Body of pancreas (tissue), 4 donors: Measurements from ENCODE around the gene RGS16.

Source experiments
- POLR2A ChIP-seq, 3 donors: fragments of 450-650 bp; IDR thresholded peaks; one replicate each; pipeline ENCODE4 v1.6.1; 2016; ENCODE audit warnings: antibody characterized with exemption in 3 of 3, mild to moderate bottlenecking in 2 of 3
- TF ChIP-seq, protein P1 (sequence below), 7 experiments: fragments of 450-650 bp in 4 of 7; fragments of 200-600 bp in 3 of 7; sonication (generic) in 3 of 7; IDR thresholded peaks; one replicate each; pipeline ENCODE4 v1.5.1; 2016 to 2019; ENCODE audit warnings: antibody characterized with exemption in 7 of 7

- TF ChIP-seq, protein P1, sequence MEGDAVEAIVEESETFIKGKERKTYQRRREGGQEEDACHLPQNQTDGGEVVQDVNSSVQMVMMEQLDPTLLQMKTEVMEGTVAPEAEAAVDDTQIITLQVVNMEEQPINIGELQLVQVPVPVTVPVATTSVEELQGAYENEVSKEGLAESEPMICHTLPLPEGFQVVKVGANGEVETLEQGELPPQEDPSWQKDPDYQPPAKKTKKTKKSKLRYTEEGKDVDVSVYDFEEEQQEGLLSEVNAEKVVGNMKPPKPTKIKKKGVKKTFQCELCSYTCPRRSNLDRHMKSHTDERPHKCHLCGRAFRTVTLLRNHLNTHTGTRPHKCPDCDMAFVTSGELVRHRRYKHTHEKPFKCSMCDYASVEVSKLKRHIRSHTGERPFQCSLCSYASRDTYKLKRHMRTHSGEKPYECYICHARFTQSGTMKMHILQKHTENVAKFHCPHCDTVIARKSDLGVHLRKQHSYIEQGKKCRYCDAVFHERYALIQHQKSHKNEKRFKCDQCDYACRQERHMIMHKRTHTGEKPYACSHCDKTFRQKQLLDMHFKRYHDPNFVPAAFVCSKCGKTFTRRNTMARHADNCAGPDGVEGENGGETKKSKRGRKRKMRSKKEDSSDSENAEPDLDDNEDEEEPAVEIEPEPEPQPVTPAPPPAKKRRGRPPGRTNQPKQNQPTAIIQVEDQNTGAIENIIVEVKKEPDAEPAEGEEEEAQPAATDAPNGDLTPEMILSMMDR (IDR thresholded peaks at IDR 0.05), result no peak
- no peak for TF ChIP-seq POLR2A (IDR thresholded peaks at IDR 0.05)
Observed at GRCh38 chr1:182633031-182633430, 28.8 kb upstream of the RGS16 start.
